ENCODE results near the gene ABCC4.

ABCC4 gene

GRCh38 chr13:95231393-95231792 is 69.9 kb downstream of the ABCC4 start:
- H3K9me3 Mint-ChIP-seq: no peaks in the 10 kb centered on the region
- no peak overlapping the region for H3K4me3 Mint-ChIP-seq
- no peak overlapping the region for H3K27ac Mint-ChIP-seq (ENCODE audit: low read depth)
- H3K4me1 Mint-ChIP-seq: no peaks in the 10 kb centered on the region
- H3K27me3 Mint-ChIP-seq: no peaks in the 10 kb centered on the region
- H3K36me3 Mint-ChIP-seq (ENCODE audit: insufficient read depth): no peaks in the 10 kb centered on the region
- DNase-seq (ENCODE audit: low spot score in 2 of 2) (no peak), ATAC-seq (replicated peaks; ENCODE audit: extremely low read depth, poor library complexity, severe bottlenecking) (no peak)

- no peaks in the 10 kb centered on the region for H3K9me3 Mint-ChIP-seq
- H3K4me3 Mint-ChIP-seq: no peak overlapping the region
- ATAC-seq (replicated peaks; ENCODE audit: extremely low read depth, poor library complexity, severe bottlenecking): no peak
These were observed 71.4 kb downstream of the ABCC4 start for GRCh38 chr13:95229855-95230254.

DNA sequence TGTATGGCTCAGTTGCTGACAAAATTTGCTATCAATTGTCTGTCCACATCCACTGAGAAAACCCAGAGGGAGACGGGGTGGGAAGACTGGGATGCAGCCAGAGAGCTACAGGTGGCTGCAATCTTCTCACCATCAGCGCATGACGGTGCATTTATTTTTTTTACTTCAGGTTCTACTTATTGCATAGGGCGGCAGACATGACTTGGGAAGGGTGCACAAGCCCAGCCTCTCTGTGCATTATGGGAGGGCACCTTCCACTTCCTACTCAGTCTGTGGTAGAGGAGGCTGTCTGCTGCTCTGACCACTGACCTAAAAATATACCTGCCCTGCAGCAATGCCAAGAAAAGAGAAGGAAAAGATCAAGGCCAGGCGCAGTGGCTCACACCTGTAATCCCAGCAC is 73.1 kb downstream of the ABCC4 start:
- Mint-ChIP-seq H3K27ac (ENCODE audit: low read depth) (no peak overlapping the region), H3K36me3 (ENCODE audit: insufficient read depth) (no peaks in the 10 kb centered on the region), H3K9me3 (no peaks in the 10 kb centered on the region), H3K27me3 (no peaks in the 10 kb centered on the region), H3K4me1 (no peaks in the 10 kb centered on the region), H3K4me3 (no peak overlapping the region)
- no peak for DNase-seq (ENCODE audit: low spot score in 2 of 2)
- ATAC-seq (replicated peaks; ENCODE audit: extremely low read depth, poor library complexity, severe bottlenecking): no peak

More at GRCh38 chr13:95229855-95230254, 71.4 kb downstream of the ABCC4 start:
- H3K27me3 Mint-ChIP-seq: no peaks in the 10 kb centered on the region
- no peak for DNase-seq (ENCODE audit: low spot score in 2 of 2)
- no peak overlapping the region for H3K27ac Mint-ChIP-seq (ENCODE audit: low read depth)
- H3K36me3 Mint-ChIP-seq (ENCODE audit: insufficient read depth): no peaks in the 10 kb centered on the region
- no peaks in the 10 kb centered on the region for H3K4me1 Mint-ChIP-seq

DNA sequence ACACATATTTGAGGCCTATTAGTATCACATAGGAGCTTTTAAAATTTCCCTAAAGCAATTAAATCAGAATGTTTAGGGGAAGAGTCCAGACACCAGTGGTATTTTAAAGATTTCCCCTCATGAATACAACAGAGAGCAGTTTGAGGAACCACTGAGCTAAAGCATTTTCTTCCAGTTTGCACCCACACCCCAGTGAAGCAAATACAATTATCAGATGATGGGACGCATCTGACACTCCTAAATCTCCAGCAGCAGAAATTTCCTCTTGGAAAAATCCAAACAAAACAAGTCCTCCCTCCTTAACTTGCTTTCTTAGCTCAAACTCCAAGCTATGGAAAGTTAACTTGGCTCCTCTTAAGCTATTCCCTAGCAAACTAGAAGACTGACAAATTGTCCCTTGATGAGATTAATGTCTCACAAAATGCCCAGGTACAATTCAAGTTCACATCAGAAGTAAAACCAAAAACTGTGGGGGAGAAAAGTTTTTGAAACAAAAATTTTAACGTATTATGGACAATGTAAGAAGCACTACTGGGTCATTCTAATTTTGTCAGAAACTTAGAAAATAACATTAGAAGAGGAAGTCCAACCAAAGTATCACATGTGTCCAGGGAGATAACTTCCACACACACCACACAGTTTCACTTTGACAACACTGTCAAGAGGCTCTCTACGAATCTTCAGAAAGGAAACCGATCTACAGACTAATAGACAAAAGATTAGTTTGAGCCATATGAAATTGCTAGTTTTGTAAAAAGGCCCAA is 74.1 kb downstream of the ABCC4 start:
- no peaks in the 10 kb centered on the region for H3K4me1 Mint-ChIP-seq

GRCh38 chr13:95226476-95226875 is 74.8 kb downstream of the ABCC4 start:
- Mint-ChIP-seq H3K27me3 (no peaks in the 10 kb centered on the region), H3K27ac (ENCODE audit: low read depth) (no peak overlapping the region), H3K36me3 (ENCODE audit: insufficient read depth) (peaks cover 1% of the 10 kb centered on the region), H3K9me3 (no peaks in the 10 kb centered on the region), H3K4me1 (no peaks in the 10 kb centered on the region), H3K4me3 (no peak overlapping the region)
- no peak for DNase-seq (ENCODE audit: low spot score in 2 of 2)
- no peak for ATAC-seq (replicated peaks; ENCODE audit: extremely low read depth, poor library complexity, severe bottlenecking)

More for the DNA sequence above, 74.1 kb downstream of the ABCC4 start:
- no peaks in the 10 kb centered on the region for H3K27me3 Mint-ChIP-seq
- no peak for ATAC-seq (replicated peaks; ENCODE audit: extremely low read depth, poor library complexity, severe bottlenecking)
- no peak overlapping the region for H3K27ac Mint-ChIP-seq (ENCODE audit: low read depth)
- H3K36me3 Mint-ChIP-seq (ENCODE audit: insufficient read depth): no peaks in the 10 kb centered on the region
- no peak overlapping the region for H3K4me3 Mint-ChIP-seq
- no peak for DNase-seq (ENCODE audit: low spot score in 2 of 2)
- no peaks in the 10 kb centered on the region for H3K9me3 Mint-ChIP-seq

DNA sequence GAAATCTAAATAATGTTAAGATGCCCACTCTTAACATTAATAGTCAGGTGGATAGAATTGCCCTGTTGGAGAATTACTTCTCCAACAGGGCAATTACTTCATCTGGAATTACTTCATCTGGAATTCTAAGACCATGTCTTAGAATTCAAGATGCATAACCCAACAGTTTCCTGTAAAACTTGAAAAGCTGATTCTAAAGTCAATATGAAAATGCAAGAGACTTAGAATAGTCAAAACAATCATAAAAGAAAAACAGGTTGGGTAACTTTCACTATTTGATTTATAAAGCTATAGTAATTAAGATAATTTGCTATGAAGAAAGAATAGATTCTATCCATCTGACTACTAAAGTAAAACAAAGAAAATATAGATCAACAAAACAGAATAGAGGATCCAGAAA is 75.2 kb downstream of the ABCC4 start:
- Mint-ChIP-seq H3K27ac (ENCODE audit: low read depth) (no peak overlapping the region), H3K27me3 (no peaks in the 10 kb centered on the region), H3K4me3 (no peak overlapping the region), H3K36me3 (ENCODE audit: insufficient read depth) (peaks cover 1% of the 10 kb centered on the region), H3K4me1 (no peaks in the 10 kb centered on the region), H3K9me3 (no peaks in the 10 kb centered on the region)
- DNase-seq (ENCODE audit: low spot score in 2 of 2) (no peak), ATAC-seq (replicated peaks; ENCODE audit: extremely low read depth, poor library complexity, severe bottlenecking) (no peak)

DNA sequence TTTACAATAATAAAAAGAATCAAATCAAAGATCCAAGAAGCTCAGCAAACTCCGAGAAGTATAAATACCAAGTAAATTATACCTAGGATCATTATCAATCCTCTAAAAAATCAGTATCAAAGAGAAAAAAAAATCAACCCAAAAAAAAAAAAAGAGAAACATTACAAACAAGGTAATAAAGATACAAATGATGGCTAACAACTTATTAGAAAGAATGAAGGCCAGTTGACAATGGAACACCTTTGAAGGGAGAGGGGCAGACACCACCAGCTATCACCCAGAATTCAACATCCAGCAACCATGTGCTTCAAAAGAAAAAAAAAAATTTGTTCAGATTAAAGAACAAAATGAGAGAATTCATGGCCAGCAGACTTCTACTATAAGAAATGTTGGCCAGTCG is 77.2 kb downstream of the ABCC4 start:
- H3K9me3 Mint-ChIP-seq: no peaks in the 10 kb centered on the region
- DNase-seq (ENCODE audit: low spot score in 2 of 2) (no peak), ATAC-seq (replicated peaks; ENCODE audit: extremely low read depth, poor library complexity, severe bottlenecking) (no peak)
- no peaks in the 10 kb centered on the region for H3K27me3 Mint-ChIP-seq
- H3K27ac Mint-ChIP-seq (ENCODE audit: low read depth): no peak overlapping the region
- no peaks in the 10 kb centered on the region for H3K4me1 Mint-ChIP-seq
- peaks cover 1% of the 10 kb centered on the region for H3K36me3 Mint-ChIP-seq (ENCODE audit: insufficient read depth)
- H3K4me3 Mint-ChIP-seq: no peak overlapping the region

- Mint-ChIP-seq H3K36me3 (ENCODE audit: insufficient read depth) (peaks cover 2% of the 10 kb centered on the region), H3K27ac (ENCODE audit: low read depth) (peak overlapping the region; percentile 80), H3K9me3 (no peaks in the 10 kb centered on the region), H3K4me3 (no peak overlapping the region), H3K4me1 (no peaks in the 10 kb centered on the region), H3K27me3 (no peaks in the 10 kb centered on the region)
- DNase-seq (ENCODE audit: low spot score in 2 of 2): no peak
- ATAC-seq (replicated peaks; ENCODE audit: extremely low read depth, poor library complexity, severe bottlenecking): no peak
These were observed 78.6 kb downstream of the ABCC4 start for GRCh38 chr13:95222733-95223018.

DNA sequence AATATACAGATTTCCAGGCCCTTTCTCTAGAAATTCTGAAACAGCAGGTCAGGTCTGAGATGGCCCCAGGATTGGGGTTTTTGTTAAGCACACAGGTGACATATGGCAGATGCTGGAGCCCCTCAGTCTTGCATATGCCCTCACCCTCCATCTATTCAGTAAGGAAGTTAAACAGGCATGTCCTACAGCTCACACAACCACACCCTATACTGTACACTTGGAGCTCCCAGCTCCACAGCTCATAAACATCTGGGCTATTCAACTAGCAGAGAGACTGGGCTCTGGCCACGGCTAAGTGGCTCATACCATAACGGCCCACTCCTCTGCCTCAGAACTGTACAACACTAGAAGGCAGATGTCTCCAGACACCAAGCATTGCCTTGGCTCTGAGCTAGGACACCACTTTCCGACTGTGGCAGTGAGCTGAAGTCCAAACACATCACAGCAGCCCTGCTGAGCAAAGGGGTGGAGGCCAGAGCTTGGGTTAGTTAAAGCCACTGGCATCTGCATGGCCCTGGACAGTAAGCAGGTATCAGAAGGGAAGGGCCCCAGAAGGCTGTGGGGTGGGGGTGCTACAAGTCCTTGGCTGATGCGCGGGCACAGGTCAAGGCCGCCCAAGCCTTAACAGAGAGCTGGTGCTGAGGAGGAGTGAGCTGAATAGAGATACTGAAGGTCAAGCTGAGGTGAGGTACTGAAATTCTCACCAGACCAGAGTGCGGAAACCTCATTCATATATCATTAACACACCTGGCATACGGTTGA is 79.1 kb downstream of the ABCC4 start:
- no peaks in the 10 kb centered on the region for H3K9me3 Mint-ChIP-seq
- H3K27me3 Mint-ChIP-seq: no peaks in the 10 kb centered on the region
- ATAC-seq (replicated peaks; ENCODE audit: extremely low read depth, poor library complexity, severe bottlenecking) (no peak), DNase-seq (ENCODE audit: low spot score in 2 of 2) (no peak)
- H3K4me3 Mint-ChIP-seq: no peak overlapping the region
- peaks cover 2% of the 10 kb centered on the region for H3K36me3 Mint-ChIP-seq (ENCODE audit: insufficient read depth)
- peak overlapping the region; percentile 80 for H3K27ac Mint-ChIP-seq (ENCODE audit: low read depth)
- H3K4me1 Mint-ChIP-seq: no peaks in the 10 kb centered on the region

- no peaks in the 10 kb centered on the region for H3K4me1 Mint-ChIP-seq
- no peak overlapping the region for H3K27ac Mint-ChIP-seq (ENCODE audit: low read depth)
- ATAC-seq (replicated peaks; ENCODE audit: extremely low read depth, poor library complexity, severe bottlenecking) (no peak), DNase-seq (ENCODE audit: low spot score in 2 of 2) (no peak)
- H3K27me3 Mint-ChIP-seq: no peaks in the 10 kb centered on the region
- H3K36me3 Mint-ChIP-seq (ENCODE audit: insufficient read depth): peaks cover 2% of the 10 kb centered on the region
- no peaks in the 10 kb centered on the region for H3K9me3 Mint-ChIP-seq
- H3K4me3 Mint-ChIP-seq: no peak overlapping the region
These were observed 80.6 kb downstream of the ABCC4 start for GRCh38 chr13:95220611-95221010.

- H3K27me3 Mint-ChIP-seq: no peaks in the 10 kb centered on the region
- ATAC-seq (replicated peaks; ENCODE audit: extremely low read depth, poor library complexity, severe bottlenecking): no peak
- H3K9me3 Mint-ChIP-seq: no peaks in the 10 kb centered on the region
- no peak for DNase-seq (ENCODE audit: low spot score in 2 of 2)
- peaks cover 4% of the 10 kb centered on the region for H3K36me3 Mint-ChIP-seq (ENCODE audit: insufficient read depth)
- peak overlapping the region; percentile 63 for H3K27ac Mint-ChIP-seq (ENCODE audit: low read depth)
- H3K4me1 Mint-ChIP-seq: no peaks in the 10 kb centered on the region
- H3K4me3 Mint-ChIP-seq: no peak overlapping the region
These were observed 83.1 kb downstream of the ABCC4 start for GRCh38 chr13:95217920-95218830.

DNA sequence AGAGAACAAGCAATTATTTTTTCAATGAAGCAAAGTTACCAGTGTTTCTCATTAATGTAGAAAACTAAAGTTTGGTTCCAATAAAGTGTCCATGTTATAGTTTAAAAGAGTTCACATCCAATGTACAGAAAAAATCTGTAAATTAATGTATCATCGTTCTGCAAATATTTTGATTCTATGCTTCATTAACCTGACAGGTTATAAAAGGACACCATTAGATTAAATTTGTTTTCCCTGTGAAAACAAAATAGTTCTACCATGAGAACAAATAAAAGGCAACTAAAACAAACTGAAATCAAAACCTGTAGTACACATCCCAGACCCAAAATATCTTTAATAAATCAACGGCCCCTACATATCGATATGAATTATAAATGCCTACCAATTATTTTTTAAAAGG is 85.1 kb downstream of the ABCC4 start:
- H3K36me3 Mint-ChIP-seq (ENCODE audit: insufficient read depth): peaks cover 3% of the 10 kb centered on the region
- H3K27me3 Mint-ChIP-seq: no peaks in the 10 kb centered on the region
- H3K4me1 Mint-ChIP-seq: no peaks in the 10 kb centered on the region
- no peak overlapping the region for H3K4me3 Mint-ChIP-seq
- no peak for ATAC-seq (replicated peaks; ENCODE audit: extremely low read depth, poor library complexity, severe bottlenecking)
- no peak overlapping the region for H3K27ac Mint-ChIP-seq (ENCODE audit: low read depth)
- H3K9me3 Mint-ChIP-seq: no peaks in the 10 kb centered on the region
- DNase-seq (ENCODE audit: low spot score in 2 of 2): no peak

Data from central memory CD8-positive, alpha-beta T cell (primary cell).